Measurements from ENCODE around the gene CAPSL.
"Not testable (repeated sequence)": the region's sequence is repeated elsewhere in the genome, so short reads cannot be mapped to it uniquely, and the experiment has no call there.

Gene CAPSL

GRCh38 chr5:35870605-35871004 lies 67.8 kb downstream of the CAPSL start:
- DNase-seq = no peak

- DNase-seq = no peak
Observed at GRCh38 chr5:35869685-35870277, 68.6 kb downstream of the CAPSL start.

GRCh38 chr5:35867998-35868397 lies 70.4 kb downstream of the CAPSL start:
- DNase-seq = no peak

GRCh38 chr5:35863159-35863558 lies 75.3 kb downstream of the CAPSL start:
- DNase-seq = no peak

GRCh38 chr5:35862126-35862525 lies 76.3 kb downstream of the CAPSL start:
- DNase-seq = no peak

GRCh38 chr5:35861718-35862117 lies 76.7 kb downstream of the CAPSL start:
- DNase-seq = no peak

DNA sequence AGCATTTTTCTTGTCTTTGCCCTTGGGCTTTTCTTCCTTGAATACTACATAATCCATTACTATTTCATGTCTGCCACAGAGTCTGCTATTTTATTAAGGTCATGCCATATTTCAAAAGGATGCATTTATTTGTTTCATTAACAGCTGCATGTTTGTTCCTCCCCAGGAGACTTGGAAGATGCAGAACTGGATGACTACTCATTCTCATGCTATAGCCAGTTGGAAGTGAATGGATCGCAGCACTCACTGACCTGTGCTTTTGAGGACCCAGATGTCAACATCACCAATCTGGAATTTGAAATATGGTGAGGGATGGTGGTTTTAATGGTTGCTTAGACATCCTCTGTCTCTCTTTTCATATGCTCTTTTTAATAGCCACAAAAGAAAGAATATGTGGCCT lies 77.7 kb downstream of the CAPSL start:
- no peak for DNase-seq

DNA sequence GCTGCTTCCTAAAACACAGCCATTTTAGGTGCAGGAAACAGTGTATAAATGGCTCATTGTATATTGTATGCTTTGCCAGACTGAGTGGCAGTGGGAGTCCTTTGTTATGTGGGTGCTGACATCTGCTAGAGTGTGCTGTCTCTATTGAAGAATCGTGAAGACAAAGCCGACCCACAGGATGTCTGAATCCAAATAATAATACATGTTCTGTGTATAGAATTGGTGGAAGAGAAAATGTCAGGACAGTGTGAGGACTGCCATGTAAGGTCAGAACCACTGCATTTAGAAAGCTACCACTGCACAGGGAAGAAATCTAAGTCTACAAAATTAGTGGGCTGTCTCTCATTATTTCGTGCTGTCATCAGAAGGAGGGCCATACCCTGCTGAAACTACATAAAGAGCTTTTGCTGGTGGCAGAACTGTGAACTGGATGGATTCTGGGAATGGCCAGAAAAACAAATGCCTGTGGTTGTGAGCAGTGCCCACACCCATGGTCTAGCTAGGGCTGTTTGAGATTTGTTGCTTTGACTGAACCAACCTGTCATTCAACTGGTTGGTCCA lies 79.2 kb downstream of the CAPSL start:
- DNase-seq = no peak

GRCh38 chr5:35857606-35858205 lies 80.7 kb downstream of the CAPSL start:
- DNase-seq = no peak

DNA sequence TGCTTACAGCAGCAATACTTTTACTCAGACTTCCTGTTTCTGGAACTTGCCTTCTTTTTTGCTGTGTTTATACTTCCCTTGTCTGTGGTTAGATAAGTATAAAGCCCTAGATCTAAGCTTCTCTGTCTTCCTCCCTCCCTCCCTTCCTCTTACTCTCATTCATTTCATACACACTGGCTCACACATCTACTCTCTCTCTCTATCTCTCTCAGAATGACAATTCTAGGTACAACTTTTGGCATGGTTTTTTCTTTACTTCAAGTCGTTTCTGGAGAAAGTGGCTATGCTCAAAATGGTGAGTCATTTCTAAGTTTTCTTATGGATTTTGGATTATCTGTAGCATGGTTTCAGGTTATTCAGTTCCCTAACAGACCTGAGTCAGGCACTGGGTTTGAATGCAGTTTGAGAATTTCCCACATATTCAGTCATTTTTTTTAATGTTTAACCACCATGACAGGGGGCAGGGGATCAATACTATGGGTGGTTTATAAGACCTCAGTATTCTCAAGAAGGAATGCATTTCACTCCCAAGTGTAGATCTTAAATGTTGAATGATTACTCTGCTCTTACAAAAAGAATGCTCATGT lies 81.6 kb downstream of the CAPSL start, which contains the start of gene IL7R:
TSS of gene IL7R (plus strand) at position 127 of the 587 bp plus-strand sequence. CDS start at position 214, 87 bp downstream.
- peak; percentile 46 for DNase-seq

GRCh38 chr5:35856186-35856764 lies 82.1 kb downstream of the CAPSL start:
- not testable (repeated sequence) for DNase-seq

GRCh38 chr5:35855187-35855586 lies 83.2 kb downstream of the CAPSL start:
- DNase-seq = no peak
